Measurements from ENCODE around the gene PLEKHH2.

GRCh38 chr2:43611987-43612894 lies 24.8 kb upstream of the PLEKHH2 start:
- peak; percentile 71 to 86 (median 77) for TF ChIP-seq CTCF (IDR thresholded peaks at IDR 0.05)
- TF ChIP-seq POLR2A (IDR thresholded peaks at IDR 0.05) = no peak
